Measurements from ENCODE around the gene PLA2G1B. TPM values are rescaled to one million over a fixed set of nuclear protein-coding genes. Genes with fewer than 3 reads are reported as not detected.

PLA2G1B gene
- total and polyA plus RNA-seq, 3 experiments from 2014 or later: not detected

DNA sequence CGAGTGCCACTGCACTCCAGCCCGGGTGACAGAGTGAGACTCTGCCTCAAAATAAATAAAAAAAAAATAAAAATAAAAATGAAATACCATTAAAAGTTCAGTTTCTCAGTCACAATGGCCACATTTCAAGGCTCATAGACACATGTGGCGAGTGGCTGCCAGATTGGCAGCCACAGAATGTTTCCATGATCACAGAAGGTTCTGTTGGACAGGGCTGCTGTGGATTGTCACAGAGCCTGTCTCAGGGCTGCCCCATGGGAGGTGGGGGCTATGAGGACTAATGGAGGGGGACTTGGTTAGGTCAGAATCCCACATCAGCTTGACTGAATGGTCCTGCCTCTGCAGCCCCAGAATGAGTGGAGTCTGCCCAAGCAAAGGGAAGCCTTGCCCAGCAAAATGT is 3.8 kb upstream of the PLA2G1B start:
- no peak overlapping the region for H3K4me3 Mint-ChIP-seq
- H3K9me3 Mint-ChIP-seq: peaks cover 0 to 5% (median 0%) of the 10 kb centered on the region in 5 donors
- peaks cover 9 to 11% of the 10 kb centered on the region in 2 donors for H3K27me3 Mint-ChIP-seq
- Histone ChIP-seq H3K27me3 (ENCODE audit: insufficient read depth, low read length, poor library complexity, severe bottlenecking) (no peaks in the 10 kb centered on the region), H3K4me1 (ENCODE audit: insufficient read depth, low read length) (no peaks in the 10 kb centered on the region), H3K9me3 (ENCODE audit: low read length) (no peaks in the 10 kb centered on the region), H3K27ac (ENCODE audit: low read depth, low read length) (no peak overlapping the region), H3K36me3 (ENCODE audit: insufficient read depth, low read length) (no peaks in the 10 kb centered on the region), H3K4me3 (ENCODE audit: low read length) (no peak overlapping the region)
- POLR2A ChIA-PET: interaction anchor here (0.5 kb wide), 1 partner anchor 126 kb away, joined by 4 read pairs; no protein-coding TSS in a partner anchor
- CTCF ChIA-PET: no interaction called here
- DNase-seq: no peak
- H3K4me1 Mint-ChIP-seq: peaks cover 0 to 3% (median 0%) of the 10 kb centered on the region in 3 donors
- H3K27ac Mint-ChIP-seq: no peak overlapping the region
- H3K36me3 Mint-ChIP-seq: no peaks in the 10 kb centered on the region

DNA sequence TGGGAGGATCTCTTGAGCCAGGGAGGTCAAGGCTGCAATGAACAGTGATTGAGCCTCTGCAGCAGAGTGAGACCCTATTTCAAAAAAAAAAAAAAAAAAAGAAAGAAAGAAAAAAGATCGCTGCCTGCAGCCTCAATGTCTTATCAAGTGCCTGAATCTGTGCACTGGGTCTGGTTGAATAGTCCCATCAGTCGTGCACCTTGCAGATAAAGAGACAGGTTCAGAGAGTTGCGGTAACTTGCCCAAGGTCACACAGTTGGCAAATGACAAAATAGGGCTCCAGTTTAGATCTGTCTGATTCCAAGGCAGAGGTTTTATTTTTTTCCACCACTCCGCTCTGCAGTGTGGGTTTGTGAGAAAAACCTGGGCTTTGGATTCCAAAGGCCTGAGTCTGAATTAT is 649 bp upstream of the PLA2G1B start:
- no peak overlapping the region for H3K4me3 ChIP-seq (ENCODE audit: low read length)
- H3K27me3 ChIP-seq (ENCODE audit: insufficient read depth, low read length, poor library complexity, severe bottlenecking): no peaks in the 10 kb centered on the region
- H3K9me3 ChIP-seq (ENCODE audit: low read length): no peaks in the 10 kb centered on the region
- H3K27ac Mint-ChIP-seq: no peak overlapping the region
- no peak overlapping the region for H3K4me3 Mint-ChIP-seq
- DNase-seq: no peak
- no peaks in the 10 kb centered on the region for H3K36me3 Mint-ChIP-seq
- peaks cover 6 to 12% (median 7%) of the 10 kb centered on the region in 3 donors for H3K4me1 Mint-ChIP-seq
- H3K36me3 ChIP-seq (ENCODE audit: insufficient read depth, low read length): no peaks in the 10 kb centered on the region
- CTCF ChIA-PET: no interaction called here
- no peaks in the 10 kb centered on the region for H3K9me3 Mint-ChIP-seq
- POLR2A ChIA-PET: no interaction called here
- no peaks in the 10 kb centered on the region for H3K4me1 ChIP-seq (ENCODE audit: insufficient read depth, low read length)
- H3K27me3 Mint-ChIP-seq: peaks cover 5 to 13% of the 10 kb centered on the region in 2 donors
- no peak overlapping the region for H3K27ac ChIP-seq (ENCODE audit: low read depth, low read length)

DNA sequence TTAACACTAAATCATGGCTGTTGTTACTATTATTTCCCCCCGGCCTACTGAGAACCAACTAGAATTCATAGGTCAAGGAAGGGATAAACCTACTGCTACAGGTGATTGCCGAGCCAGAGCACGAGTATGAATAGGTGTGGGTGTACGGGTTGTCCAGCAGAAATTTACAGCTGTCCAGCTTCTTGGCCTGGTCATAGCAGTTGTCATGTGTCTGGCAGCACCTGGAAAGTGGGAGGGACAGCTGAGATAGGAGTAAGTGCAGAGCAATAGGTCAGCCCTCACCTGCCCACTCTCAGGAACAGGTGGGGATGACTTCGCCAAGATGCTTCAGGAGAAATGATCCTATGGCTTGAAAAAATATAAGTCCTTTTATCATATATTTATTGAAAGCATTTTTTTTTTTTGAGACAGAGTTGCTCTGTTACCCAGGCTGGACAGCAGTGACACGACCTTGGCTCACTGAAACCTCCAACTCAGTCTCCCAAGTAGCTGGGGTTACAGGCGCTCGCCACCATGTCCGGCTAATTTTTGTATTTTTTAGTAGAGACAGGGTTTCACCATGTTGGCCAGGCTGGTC is 2.6 kb downstream of the PLA2G1B start:
- peak overlapping the region in 1 of 8 donors; percentile 1 for H3K27ac Mint-ChIP-seq
- H3K27me3 Mint-ChIP-seq: peaks cover 0 to 7% of the 10 kb centered on the region in 2 donors
- POLR2A ChIA-PET: interaction anchor here (0.6 kb wide), 1 partner anchor 116 kb away, joined by 9 read pairs; no protein-coding TSS in a partner anchor
- Histone ChIP-seq H3K4me3 (ENCODE audit: low read length) (no peak overlapping the region), H3K27me3 (ENCODE audit: insufficient read depth, low read length, poor library complexity, severe bottlenecking) (no peaks in the 10 kb centered on the region), H3K9me3 (ENCODE audit: low read length) (no peaks in the 10 kb centered on the region), H3K4me1 (ENCODE audit: insufficient read depth, low read length) (no peaks in the 10 kb centered on the region), H3K36me3 (ENCODE audit: insufficient read depth, low read length) (no peaks in the 10 kb centered on the region), H3K27ac (ENCODE audit: low read depth, low read length) (no peak overlapping the region)
- no peaks in the 10 kb centered on the region for H3K36me3 Mint-ChIP-seq
- no peaks in the 10 kb centered on the region for H3K9me3 Mint-ChIP-seq
- no peak for DNase-seq
- peaks cover 6 to 12% (median 7%) of the 10 kb centered on the region in 3 donors for H3K4me1 Mint-ChIP-seq
- no peak overlapping the region for H3K4me3 Mint-ChIP-seq
- CTCF ChIA-PET: interaction anchor here (1.3 to 2.6 kb wide), 2 partner anchors 105 to 324 kb away, joined by 4 to 13 read pairs; no protein-coding TSS in a partner anchor

DNA sequence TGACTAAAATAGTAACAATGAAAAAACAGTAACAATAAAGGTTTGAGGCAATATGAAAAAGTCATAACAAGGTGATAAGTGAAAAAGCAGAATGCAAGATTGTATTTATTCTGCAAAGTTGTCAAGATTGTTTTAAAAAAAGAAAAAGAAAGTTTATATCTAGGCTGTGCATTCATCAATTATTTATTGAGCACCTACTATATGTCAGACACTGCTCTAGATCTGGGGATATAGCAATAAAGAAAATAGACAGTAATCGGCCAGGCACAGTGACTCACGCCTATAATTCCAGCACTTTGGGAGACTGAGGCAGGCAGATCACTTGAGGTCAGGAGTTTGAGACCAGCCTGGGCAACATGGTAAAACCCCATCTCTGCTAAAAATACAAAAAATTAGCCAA is 3.8 kb downstream of the PLA2G1B start:
- no peak overlapping the region for H3K27ac ChIP-seq (ENCODE audit: low read depth, low read length)
- peaks cover 6 to 12% (median 7%) of the 10 kb centered on the region in 3 donors for H3K4me1 Mint-ChIP-seq
- ChIA-PET POLR2A (no interaction called here), CTCF (no interaction called here)
- no peaks in the 10 kb centered on the region for H3K4me1 ChIP-seq (ENCODE audit: insufficient read depth, low read length)
- H3K4me3 ChIP-seq (ENCODE audit: low read length): no peak overlapping the region
- H3K9me3 Mint-ChIP-seq: no peaks in the 10 kb centered on the region
- no peaks in the 10 kb centered on the region for H3K36me3 Mint-ChIP-seq
- no peak for DNase-seq
- H3K36me3 ChIP-seq (ENCODE audit: insufficient read depth, low read length): no peaks in the 10 kb centered on the region
- no peak overlapping the region for H3K4me3 Mint-ChIP-seq
- peaks cover 0 to 5% of the 10 kb centered on the region in 2 donors for H3K27me3 Mint-ChIP-seq
- H3K9me3 ChIP-seq (ENCODE audit: low read length): no peaks in the 10 kb centered on the region
- H3K27me3 ChIP-seq (ENCODE audit: insufficient read depth, low read length, poor library complexity, severe bottlenecking): no peaks in the 10 kb centered on the region
- no peak overlapping the region for H3K27ac Mint-ChIP-seq

DNA sequence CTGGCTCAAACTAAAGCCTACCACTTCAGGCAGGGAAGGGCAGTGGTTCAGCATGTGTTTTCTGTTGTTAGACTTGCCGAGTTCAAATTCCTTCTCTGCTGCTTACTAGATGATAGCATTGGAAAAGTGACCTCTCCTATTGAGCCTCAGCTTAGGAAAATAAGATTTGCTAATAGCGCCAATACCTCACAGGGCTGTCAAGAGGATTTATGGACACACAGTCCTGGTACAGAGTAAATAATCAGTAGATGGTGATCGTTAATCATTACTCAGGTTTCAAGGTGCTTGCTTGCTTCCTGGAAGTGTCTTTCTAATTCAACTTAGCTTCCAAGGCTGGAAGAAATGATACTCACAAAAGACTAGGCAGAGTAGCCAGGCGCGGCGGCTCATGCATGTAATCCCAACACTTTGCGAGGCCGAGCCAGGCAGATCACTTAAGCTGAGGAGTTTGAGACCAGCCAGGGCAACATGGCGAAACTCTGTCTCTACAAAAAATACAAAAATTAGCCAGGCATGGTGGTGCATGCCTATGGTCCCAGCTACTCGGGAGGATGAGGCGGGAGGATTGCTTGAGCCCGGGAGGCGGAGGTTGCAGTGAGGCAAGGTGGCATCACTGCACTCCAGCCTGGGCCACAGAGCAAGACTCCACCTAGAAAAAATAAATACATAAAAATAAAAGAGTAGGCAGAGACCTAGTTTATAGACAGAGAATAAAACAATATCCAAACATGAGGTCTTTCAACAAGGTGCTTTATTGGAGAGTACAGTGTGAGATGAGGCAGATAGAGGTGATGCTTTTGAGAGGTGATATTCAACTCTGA is 6.0 kb downstream of the PLA2G1B start:
- Histone ChIP-seq H3K4me1 (ENCODE audit: insufficient read depth, low read length) (peaks cover 11% of the 10 kb centered on the region), H3K9me3 (ENCODE audit: low read length) (no peaks in the 10 kb centered on the region), H3K27ac (ENCODE audit: low read depth, low read length) (no peak overlapping the region), H3K36me3 (ENCODE audit: insufficient read depth, low read length) (no peaks in the 10 kb centered on the region), H3K27me3 (ENCODE audit: insufficient read depth, low read length, poor library complexity, severe bottlenecking) (no peaks in the 10 kb centered on the region), H3K4me3 (ENCODE audit: low read length) (no peak overlapping the region)
- CTCF ChIA-PET: no interaction called here
- H3K9me3 Mint-ChIP-seq: no peaks in the 10 kb centered on the region
- POLR2A ChIA-PET: no interaction called here
- peaks cover 0 to 5% of the 10 kb centered on the region in 2 donors for H3K27me3 Mint-ChIP-seq
- no peak overlapping the region for H3K4me3 Mint-ChIP-seq
- peaks cover 19 to 26% (median 20%) of the 10 kb centered on the region in 3 donors for H3K4me1 Mint-ChIP-seq
- no peak overlapping the region for H3K27ac Mint-ChIP-seq
- H3K36me3 Mint-ChIP-seq: no peaks in the 10 kb centered on the region
- DNase-seq: no peak

DNA sequence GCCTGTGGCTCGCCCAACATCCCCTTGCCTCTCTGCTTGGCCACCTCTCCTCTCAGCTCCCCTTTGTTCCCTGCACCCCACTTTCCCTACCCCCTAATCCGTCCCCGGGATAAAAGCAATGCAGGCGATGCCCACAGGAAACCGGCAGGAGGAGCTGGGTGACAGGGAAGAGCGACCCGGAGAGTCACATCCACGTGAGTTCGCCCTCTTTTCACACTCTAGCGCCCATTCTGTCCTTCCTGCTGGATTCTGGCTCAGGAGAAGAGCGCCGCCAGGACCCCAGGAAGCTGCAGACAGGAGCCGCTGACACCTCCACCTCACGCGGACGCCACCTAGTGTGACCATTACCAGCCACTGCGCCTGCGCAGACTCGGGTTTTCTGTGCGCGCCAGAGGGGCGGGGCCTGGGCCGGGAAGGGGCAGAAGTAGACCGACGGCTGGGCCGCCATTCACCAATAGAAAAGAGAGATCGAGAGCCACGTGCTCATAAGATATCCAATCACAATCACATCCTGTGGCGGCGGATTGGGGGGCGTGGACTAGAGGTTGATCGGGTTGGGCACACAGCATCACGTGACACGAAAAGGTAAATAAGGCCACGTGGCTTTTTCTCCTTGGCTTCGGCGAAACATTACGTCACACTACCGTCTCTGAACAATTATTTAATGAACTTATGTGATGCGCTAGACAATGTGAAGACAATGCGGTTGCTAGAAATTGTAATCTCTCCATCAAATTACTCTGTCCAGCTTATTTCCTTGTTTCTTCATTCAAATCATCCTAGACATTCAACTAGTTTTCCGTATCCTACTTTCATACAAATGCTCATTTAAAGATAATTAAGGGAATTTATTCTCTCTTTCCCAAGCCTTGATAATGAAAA is 10.1 kb downstream of the PLA2G1B start:
- ChIA-PET CTCF (interaction anchor here (0.6 to 3.1 kb wide), 11 partner anchors 9 to 182 kb away, joined by 3 to 18 read pairs (median 4); partner anchors contain the start of genes PLA2G1B, RNU4-1 and SIRT4), POLR2A (interaction anchor here (0.7 to 2.2 kb wide), 8 partner anchors 9 to 211 kb away, joined by 3 to 13 read pairs (median 6); partner anchors contain the start of genes COQ5, RNU4-1, RNU4-2 and RPLP0)
- Histone ChIP-seq H3K27ac (ENCODE audit: low read depth, low read length) (peak overlapping the region; percentile 68), H3K27me3 (ENCODE audit: insufficient read depth, low read length, poor library complexity, severe bottlenecking) (no peaks in the 10 kb centered on the region), H3K9me3 (ENCODE audit: low read length) (no peaks in the 10 kb centered on the region), H3K4me1 (ENCODE audit: insufficient read depth, low read length) (peaks cover 12% of the 10 kb centered on the region), H3K4me3 (ENCODE audit: low read length) (peak overlapping the region; percentile 69), H3K36me3 (ENCODE audit: insufficient read depth, low read length) (no peaks in the 10 kb centered on the region)
- Mint-ChIP-seq H3K36me3 (no peaks in the 10 kb centered on the region), H3K4me3 (peak overlapping the region; percentile 64 to 94 (median 88)), H3K9me3 (no peaks in the 10 kb centered on the region), H3K27ac (peak overlapping the region; percentile 78 to 99 (median 96)), H3K27me3 (no peaks in the 10 kb centered on the region), H3K4me1 (peaks cover 13 to 16% (median 15%) of the 10 kb centered on the region in 3 donors)
- DNase-seq: peak; percentile 99 to 100 (median 100)

DNA sequence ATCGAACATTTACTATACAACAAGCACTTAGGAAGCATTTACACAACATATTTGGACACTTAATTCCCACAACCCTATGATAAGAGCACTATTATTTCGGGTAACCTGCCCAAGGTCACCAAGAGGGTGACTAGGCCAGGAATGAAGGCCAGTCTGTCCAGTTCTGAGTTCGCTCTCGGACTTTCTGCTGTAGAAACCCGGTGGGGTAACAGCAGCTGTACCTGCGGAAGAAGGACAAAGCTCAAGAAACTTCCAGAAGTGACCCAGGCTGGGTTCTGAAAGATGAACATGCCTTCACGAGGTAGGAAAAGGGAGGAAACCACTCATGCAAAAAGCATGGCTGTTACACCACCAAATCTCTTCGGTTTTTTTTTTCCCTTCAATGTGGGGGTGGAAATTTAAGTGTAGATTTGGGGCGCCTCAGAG is 10.8 kb downstream of the PLA2G1B start:
- H3K27me3 ChIP-seq (ENCODE audit: insufficient read depth, low read length, poor library complexity, severe bottlenecking): no peaks in the 10 kb centered on the region
- H3K4me1 ChIP-seq (ENCODE audit: insufficient read depth, low read length): peaks cover 12% of the 10 kb centered on the region
- peak overlapping the region; percentile 69 for H3K4me3 ChIP-seq (ENCODE audit: low read length)
- H3K27ac ChIP-seq (ENCODE audit: low read depth, low read length): peak overlapping the region; percentile 68
- peak overlapping the region; percentile 64 to 94 (median 88) for H3K4me3 Mint-ChIP-seq
- no peaks in the 10 kb centered on the region for H3K9me3 ChIP-seq (ENCODE audit: low read length)
- ChIA-PET POLR2A (interaction anchor here (0.7 to 2.2 kb wide), 7 partner anchors 10 to 212 kb away, joined by 3 to 13 read pairs (median 6); partner anchors contain the start of genes COQ5, RNU4-1, RNU4-2 and RPLP0), CTCF (interaction anchor here (0.6 to 3.1 kb wide), 10 partner anchors 9 to 182 kb away, joined by 3 to 18 read pairs (median 4); partner anchors contain the start of genes PLA2G1B, RNU4-1 and SIRT4)
- no peaks in the 10 kb centered on the region for H3K36me3 Mint-ChIP-seq
- H3K4me1 Mint-ChIP-seq: peaks cover 13 to 16% (median 15%) of the 10 kb centered on the region in 3 donors
- peak overlapping the region; percentile 78 to 99 (median 96) for H3K27ac Mint-ChIP-seq
- no peaks in the 10 kb centered on the region for H3K36me3 ChIP-seq (ENCODE audit: insufficient read depth, low read length)
- no peaks in the 10 kb centered on the region for H3K27me3 Mint-ChIP-seq
- H3K9me3 Mint-ChIP-seq: no peaks in the 10 kb centered on the region
- no peak for DNase-seq

All from CD8-positive, alpha-beta memory T cell (primary cell).